Activated CD4-positive, CD25-positive, alpha-beta regulatory T cell (primary cell): Measurements from ENCODE around the gene AQP2.
"Not testable (repeated sequence)": the region's sequence is repeated elsewhere in the genome, so short reads cannot be mapped to it uniquely, and the experiment has no call there.

Experiments
- DNase-seq, 4 experiments: peaks; one replicate each; lab custom pipeline; 2025; lab: John Stamatoyannopoulos, UW

Gene AQP2

GRCh38 chr12:49987625-49988303 lies 37.2 kb downstream of the AQP2 start:
- no peak for DNase-seq

DNA sequence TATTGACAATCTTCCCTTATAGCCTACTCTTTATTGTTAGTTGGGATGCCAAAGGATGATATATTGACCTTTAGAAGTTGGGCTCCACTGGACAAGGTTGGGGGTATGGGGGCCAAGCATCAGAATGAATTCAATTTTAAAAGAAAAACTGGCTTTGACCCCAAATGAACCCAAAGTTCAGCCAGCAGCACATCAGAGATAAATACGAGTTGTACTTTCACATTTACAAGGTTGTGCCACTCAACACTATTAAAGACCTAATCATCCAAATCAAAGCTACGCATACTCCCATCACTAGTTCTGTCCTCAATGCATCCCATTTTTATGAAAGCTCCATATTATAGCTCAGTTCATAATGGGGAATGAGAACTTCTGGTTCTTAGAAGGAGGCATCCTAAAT lies 38.9 kb downstream of the AQP2 start:
- DNase-seq = not testable (repeated sequence)

GRCh38 chr12:49990273-49990672 lies 39.7 kb downstream of the AQP2 start:
- DNase-seq = no peak

DNA sequence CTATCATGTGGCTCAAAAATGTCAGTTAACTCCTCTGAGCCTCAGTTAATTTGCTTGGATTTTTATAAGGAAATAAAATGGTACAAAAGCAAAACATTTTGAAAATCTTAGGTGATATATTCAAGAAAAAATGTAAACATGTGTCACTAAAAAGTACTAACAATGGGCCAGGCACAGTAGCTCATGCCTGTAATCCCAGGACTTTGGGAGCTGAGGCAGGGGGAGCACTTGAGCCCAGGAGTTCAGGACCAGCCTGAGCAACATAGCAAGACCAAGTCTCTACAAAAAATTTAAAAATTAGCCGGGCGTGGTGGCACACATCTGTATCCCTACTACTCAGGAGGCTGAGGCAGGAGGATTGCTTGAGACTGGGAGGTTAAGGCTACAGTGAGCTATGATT lies 47.9 kb downstream of the AQP2 start:
- no peak for DNase-seq

DNA sequence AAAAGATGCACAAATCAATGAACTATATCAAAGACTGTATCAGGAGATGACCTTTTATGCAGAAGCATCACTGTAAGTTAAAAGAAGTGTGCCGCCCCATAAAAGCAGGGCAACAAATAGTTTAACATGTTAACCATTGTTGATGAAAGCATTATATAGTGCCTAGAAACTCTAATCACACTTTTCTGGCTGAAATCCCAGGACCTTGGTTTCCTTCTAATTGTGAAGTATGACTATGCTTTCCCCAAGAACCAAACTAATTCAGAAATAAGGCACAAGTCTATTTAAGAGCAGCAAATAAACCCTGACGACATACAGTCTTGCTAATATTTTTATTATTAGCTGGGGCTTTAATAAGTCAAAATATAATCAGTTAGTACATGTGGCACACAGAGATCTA lies 53.1 kb downstream of the AQP2 start:
- DNase-seq = no peak

DNA sequence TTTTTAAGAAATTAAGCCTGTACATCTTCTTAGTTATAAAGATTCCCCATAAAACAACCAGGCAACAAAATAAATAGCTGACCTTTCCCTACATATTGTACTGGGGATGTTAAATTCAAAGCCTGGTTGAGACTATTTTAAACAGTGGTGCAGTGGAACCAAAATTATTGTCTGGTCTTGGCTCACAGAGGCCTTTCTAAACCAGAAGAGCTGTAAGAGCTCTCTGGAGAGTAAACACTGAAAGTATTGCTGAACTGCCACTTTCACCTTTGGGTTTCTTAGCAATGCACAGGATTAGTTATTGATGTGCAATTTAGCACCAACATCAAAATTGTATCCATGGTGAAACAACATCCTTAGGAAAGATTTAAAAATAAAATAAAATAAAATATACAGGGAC lies 54.2 kb downstream of the AQP2 start:
- no peak for DNase-seq

GRCh38 chr12:50005175-50005574 lies 54.6 kb downstream of the AQP2 start:
- no peak for DNase-seq

DNA sequence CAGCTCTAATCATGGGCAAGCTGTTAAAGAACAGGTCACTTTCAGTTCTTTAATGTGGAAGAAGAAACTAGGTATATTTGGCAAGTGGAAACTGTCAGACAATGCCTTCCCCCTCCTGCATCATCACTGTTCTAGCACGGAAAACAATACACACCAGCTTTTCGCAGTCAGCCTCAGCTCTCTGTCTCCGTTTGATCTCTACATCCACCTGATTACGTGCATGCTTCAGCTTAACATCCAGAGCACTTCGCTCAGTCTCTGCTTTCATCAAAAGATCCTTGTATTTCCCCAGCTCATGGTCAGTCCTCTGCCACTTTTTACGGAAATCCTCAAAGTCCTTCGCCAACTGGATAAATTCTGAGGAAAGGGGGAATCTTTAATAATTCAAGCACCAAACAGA lies 55.7 kb downstream of the AQP2 start:
- DNase-seq = no peak

- DNase-seq = no peak
These were observed 56.4 kb downstream of the AQP2 start for GRCh38 chr12:50006754-50007442.
